Neuronal stem cell (in vitro differentiated cells): ENCODE data around the gene BMP2K.

ENCODE experiments used
- DNase-seq: peaks from one replicate; pipeline ENCODE4 v3.0.0-alpha.2; 2013; ENCODE audit warnings: low spot score
- H2AFZ ChIP-seq: one replicate; pipeline ENCODE4 v1.6.1; 2013; ENCODE audit warnings: mild to moderate bottlenecking, low read length, inconsistent platforms
- H2AK5ac ChIP-seq: 2 replicates; pipeline ENCODE4 v1.6.1; 2013; ENCODE audit warnings: low read depth, mild to moderate bottlenecking, inconsistent platforms, low read length, moderate library complexity, mixed read lengths
- H2BK120ac ChIP-seq: 2 replicates; pipeline ENCODE4 v1.6.1; 2013; ENCODE audit warnings: low read depth, mild to moderate bottlenecking, inconsistent platforms, low read length, moderate library complexity, mixed read lengths
- H2BK12ac ChIP-seq: one replicate; pipeline ENCODE4 v1.6.1; 2013; ENCODE audit warnings: low read length, inconsistent platforms
- H2BK15ac ChIP-seq: 2 replicates; pipeline ENCODE4 v1.6.1; 2013; ENCODE audit warnings: mild to moderate bottlenecking, low read length, inconsistent platforms, mixed read lengths
- H2BK5ac ChIP-seq: one replicate; pipeline ENCODE4 v1.6.1; 2013; ENCODE audit warnings: inconsistent platforms, mild to moderate bottlenecking, low read length, moderate library complexity
- H3K14ac ChIP-seq: one replicate; pipeline ENCODE4 v1.6.1; 2013; ENCODE audit warnings: low read length, inconsistent platforms
- H3K18ac ChIP-seq: 2 replicates; pipeline ENCODE4 v1.6.1; 2013; ENCODE audit warnings: low read length, inconsistent platforms
- H3K23ac ChIP-seq: 2 replicates; pipeline ENCODE4 v1.6.1; 2013; ENCODE audit warnings: low read depth, mild to moderate bottlenecking, mixed read lengths, low read length, inconsistent platforms; ENCODE audit not compliant: poor library complexity
- H3K27ac ChIP-seq: replicated peaks from 3 replicates; pipeline ENCODE4 v1.5.1; 2013; ENCODE audit warnings: low read length, inconsistent platforms
- H3K27me3 ChIP-seq, 3 experiments: 2 replicates each; pipeline ENCODE4 v1.6.1; 2013; ENCODE audit warnings: low read length in 3 of 3, mild to moderate bottlenecking in 2 of 3, inconsistent platforms in 1 of 3, low read depth in 1 of 3, mixed read lengths in 1 of 3, moderate library complexity in 1 of 3; ENCODE audit not compliant: control insufficient read depth in 3 of 3, insufficient read depth in 3 of 3
- H3K36me3 ChIP-seq, 2 donors: replicated peaks in 1 of 2; 2 replicates each; pipeline ENCODE4 v1.6.1; 2013; ENCODE audit warnings: low read length in 2 of 2; ENCODE audit not compliant: control insufficient read depth in 2 of 2, insufficient read depth in 2 of 2
- H3K4ac ChIP-seq: 2 replicates; pipeline ENCODE4 v1.6.1; 2013; ENCODE audit warnings: inconsistent platforms, mild to moderate bottlenecking, low read length, moderate library complexity
- H3K4me1 ChIP-seq, 2 donors: 1 replicate in 1 of 2; 2 replicates in 1 of 2; pipeline ENCODE4 v1.6.1; 2013; ENCODE audit warnings: low read length in 2 of 2, low read depth in 1 of 2; ENCODE audit not compliant: control insufficient read depth in 2 of 2, insufficient read depth in 1 of 2
- H3K4me2 ChIP-seq: one replicate; pipeline ENCODE4 v1.6.1; 2013; ENCODE audit warnings: mild to moderate bottlenecking, low read length, inconsistent platforms; ENCODE audit not compliant: insufficient read depth, poor library complexity, severe bottlenecking
- H3K4me3 ChIP-seq, 2 donors: 2 replicates each; pipeline ENCODE4 v1.5.1; 2013; ENCODE audit warnings: low read length in 2 of 2, mild to moderate bottlenecking in 2 of 2, inconsistent platforms in 1 of 2, moderate library complexity in 1 of 2
- H3K79me1 ChIP-seq: one replicate; pipeline ENCODE4 v1.6.1; 2013; ENCODE audit warnings: low read depth, mild to moderate bottlenecking, inconsistent platforms, low read length, moderate library complexity
- H3K9ac ChIP-seq: one replicate; pipeline ENCODE4 v1.6.1; 2013; ENCODE audit warnings: mild to moderate bottlenecking, low read depth, low read length, inconsistent platforms; ENCODE audit not compliant: poor library complexity
- H3K9me3 ChIP-seq, 2 donors: replicated peaks in 1 of 2; 2 replicates each; pipeline versions ENCODE3 to v1.6.1; 2013; ENCODE audit warnings: low read length in 2 of 2, mild to moderate bottlenecking in 2 of 2, inconsistent platforms in 1 of 2, low read depth in 1 of 2, mixed read lengths in 1 of 2, moderate library complexity in 1 of 2; ENCODE audit not compliant: control insufficient read depth in 2 of 2, insufficient read depth in 1 of 2
- H4K8ac ChIP-seq: one replicate; pipeline ENCODE4 v1.6.1; 2013; ENCODE audit warnings: low read depth, mild to moderate bottlenecking, inconsistent platforms, low read length, moderate library complexity
- H4K91ac ChIP-seq: one replicate; pipeline ENCODE4 v1.6.1; 2013; ENCODE audit warnings: low read length, low read depth, mild to moderate bottlenecking, inconsistent platforms; ENCODE audit not compliant: poor library complexity
- WGBS, 2 donors: extraction: QIAGEN DNeasy Blood & Tissue Kit; methylation state at CpG; one replicate each; pipeline ENCODE4 v1.1.7; 2013; ENCODE audit warnings: missing lambda C conversion rate in 2 of 2, mixed read lengths in 1 of 2; ENCODE audit not compliant: insufficient read length in 2 of 2, insufficient replicate concordance in 1 of 2; ENCODE audit errors: extremely low coverage in 2 of 2; 5-methylcytosine and 5-hydroxymethylcytosine counted together

Gene BMP2K

DNA sequence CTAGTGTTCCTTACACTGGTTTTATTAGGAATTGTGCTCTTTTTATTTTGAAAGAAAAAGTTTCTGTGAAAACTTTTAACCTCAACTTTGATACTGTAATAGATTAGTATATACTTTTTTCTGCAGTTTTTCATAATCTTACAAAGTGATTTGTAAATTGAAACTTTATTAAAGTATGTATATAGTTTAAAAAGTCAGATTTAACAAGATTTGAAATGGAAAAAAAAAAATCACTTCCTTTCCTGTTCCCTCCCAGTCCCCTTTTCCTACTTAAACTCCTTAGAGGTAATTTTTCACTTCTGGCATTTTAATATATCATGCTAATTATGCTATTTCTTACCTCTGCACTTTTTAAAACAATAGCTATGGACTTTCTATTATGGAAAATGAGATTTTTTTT is 113.8 kb downstream of the BMP2K start:
- Histone ChIP-seq H3K27me3 (no peaks in the 10 kb centered on the region), H3K36me3 (peaks cover 0 to 62% of the 10 kb centered on the region in 2 donors)

DNA sequence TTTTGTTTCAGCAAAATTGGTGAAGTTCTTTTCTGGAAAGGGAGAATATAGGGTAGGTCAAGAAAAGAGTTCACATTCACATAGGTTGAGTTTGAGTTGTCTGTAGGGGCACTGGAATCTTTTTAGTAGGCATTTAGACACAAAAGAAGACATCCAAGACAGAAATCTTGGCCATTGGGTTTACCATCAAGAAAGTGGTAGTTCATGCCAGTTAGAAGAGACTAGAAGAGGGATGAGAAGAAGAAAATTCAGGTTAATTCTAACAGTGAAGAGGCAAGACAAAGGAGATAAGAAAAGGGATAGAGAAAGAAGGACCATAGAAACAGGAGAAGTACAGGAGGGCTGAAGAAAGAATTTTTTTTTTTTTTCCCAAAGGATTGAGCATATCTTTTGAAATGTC is 123.2 kb downstream of the BMP2K start:
- Histone ChIP-seq H3K4me2 (no peak overlapping the region), H3K18ac (no peak overlapping the region), H2BK15ac (no peak overlapping the region), H2AK5ac (no peak overlapping the region), H3K23ac (no peak overlapping the region), H3K9ac (no peak overlapping the region), H2BK5ac (no peak overlapping the region), H4K91ac (no peak overlapping the region), H2BK12ac (no peak overlapping the region), H3K9me3 (no peaks in the 10 kb centered on the region), H3K27me3 (no peaks in the 10 kb centered on the region), H3K4ac (no peak overlapping the region), H3K27ac (no peak overlapping the region), H3K4me3 (no peak overlapping the region), H4K8ac (no peak overlapping the region), H2AFZ (no peak overlapping the region), H2BK120ac (no peak overlapping the region), H3K4me1 (no peaks in the 10 kb centered on the region), H3K79me1 (no peaks in the 10 kb centered on the region), H3K14ac (no peak overlapping the region), H3K36me3 (peaks cover 2 to 15% of the 10 kb centered on the region in 2 donors)
- DNase-seq, result no peak

More for the DNA sequence above, 113.8 kb downstream of the BMP2K start:
- no peaks in the 10 kb centered on the region for H3K79me1 ChIP-seq
- H3K23ac ChIP-seq, result no peak overlapping the region
- H3K27ac ChIP-seq, result no peak overlapping the region
- H2BK5ac ChIP-seq, result no peak overlapping the region
- no peak for DNase-seq
- no peak overlapping the region for H3K14ac ChIP-seq
- H3K4me1 ChIP-seq, result no peaks in the 10 kb centered on the region
- H2AK5ac ChIP-seq, result no peak overlapping the region
- H2BK15ac ChIP-seq, result no peak overlapping the region
- no peak overlapping the region for H3K9ac ChIP-seq
- H4K8ac ChIP-seq, result no peak overlapping the region
- H4K91ac ChIP-seq, result no peak overlapping the region
- no peak overlapping the region for H3K4me2 ChIP-seq
- no peak overlapping the region for H2AFZ ChIP-seq
- H3K4me3 ChIP-seq, result no peak overlapping the region
- no peak overlapping the region for H3K18ac ChIP-seq
- no peaks in the 10 kb centered on the region for H3K9me3 ChIP-seq
- H2BK120ac ChIP-seq, result no peak overlapping the region
- H3K4ac ChIP-seq, result no peak overlapping the region
- H2BK12ac ChIP-seq, result no peak overlapping the region

DNA sequence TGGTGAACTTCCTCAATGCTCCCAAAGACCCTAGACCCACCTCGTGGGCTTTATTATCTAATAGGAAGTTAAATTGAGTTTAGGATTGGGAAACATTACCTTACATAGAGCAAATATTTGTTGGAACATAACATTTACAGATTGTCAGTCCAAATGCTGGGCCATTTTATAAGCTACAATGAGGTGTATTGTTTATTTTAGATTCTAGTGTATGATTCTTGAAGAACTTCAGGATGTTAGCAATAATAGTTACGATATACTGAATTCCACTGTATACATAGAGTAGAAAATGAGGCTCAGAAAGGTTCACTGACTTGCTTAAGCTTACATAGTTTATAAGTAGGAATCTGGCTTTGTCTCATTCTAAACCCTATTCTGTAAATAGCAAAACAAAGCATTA is 125.7 kb downstream of the BMP2K start:
- Histone ChIP-seq H3K9ac (no peak overlapping the region), H3K79me1 (no peaks in the 10 kb centered on the region), H2AK5ac (no peak overlapping the region), H3K9me3 (no peaks in the 10 kb centered on the region), H3K4me3 (no peak overlapping the region), H4K91ac (no peak overlapping the region), H3K4me2 (no peak overlapping the region), H2BK120ac (no peak overlapping the region), H4K8ac (no peak overlapping the region), H3K4me1 (no peaks in the 10 kb centered on the region), H2BK5ac (no peak overlapping the region), H3K14ac (no peak overlapping the region), H2AFZ (no peak overlapping the region), H2BK15ac (no peak overlapping the region), H2BK12ac (no peak overlapping the region), H3K23ac (no peak overlapping the region), H3K4ac (no peak overlapping the region), H3K27me3 (no peaks in the 10 kb centered on the region), H3K18ac (no peak overlapping the region), H3K36me3 (peaks cover 0 to 2% of the 10 kb centered on the region in 2 donors), H3K27ac (no peak overlapping the region)
- no CpG with 5 or more reads among the region's 2 CpGs for WGBS, 2 donors
- DNase-seq, result no peak

DNA sequence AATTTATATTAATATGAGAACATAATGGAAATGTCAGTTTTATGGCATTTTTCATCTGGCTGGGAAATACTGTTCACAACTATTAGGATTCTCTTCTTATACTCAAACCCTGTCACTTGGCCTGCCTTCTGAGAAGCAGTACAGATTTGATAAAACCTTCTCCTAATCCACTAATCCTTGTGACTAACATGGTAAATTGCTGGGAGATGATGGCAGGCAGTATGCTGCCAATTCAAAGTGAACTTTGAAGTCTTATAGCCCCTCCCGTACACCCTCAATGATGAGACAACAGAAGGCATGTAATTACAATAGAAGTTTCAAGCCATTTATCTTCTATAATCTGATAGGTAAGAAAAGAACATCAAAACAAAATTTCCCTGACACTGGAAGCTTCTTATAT is 126.1 kb downstream of the BMP2K start:
- no peak overlapping the region for H2BK5ac ChIP-seq
- DNase-seq, result no peak

More for the DNA sequence above, 126.1 kb downstream of the BMP2K start:
- Histone ChIP-seq H4K91ac (no peak overlapping the region), H3K27ac (no peak overlapping the region), H3K4me3 (no peak overlapping the region), H2BK15ac (no peak overlapping the region), H4K8ac (no peak overlapping the region), H3K36me3 (peaks cover 0 to 2% of the 10 kb centered on the region in 2 donors), H3K27me3 (no peaks in the 10 kb centered on the region), H3K9me3 (no peaks in the 10 kb centered on the region), H3K9ac (no peak overlapping the region), H3K4me2 (no peak overlapping the region), H3K4ac (no peak overlapping the region), H2AFZ (no peak overlapping the region), H2BK120ac (no peak overlapping the region), H2BK12ac (no peak overlapping the region), H3K14ac (no peak overlapping the region), H3K18ac (no peak overlapping the region), H3K4me1 (no peaks in the 10 kb centered on the region), H2AK5ac (no peak overlapping the region), H3K23ac (no peak overlapping the region), H3K79me1 (no peaks in the 10 kb centered on the region)
- no CpG with 5 or more reads among the region's 1 CpG for WGBS, 2 donors
